ENCODE measurements around the gene STARD7.

STARD7 gene

DNA sequence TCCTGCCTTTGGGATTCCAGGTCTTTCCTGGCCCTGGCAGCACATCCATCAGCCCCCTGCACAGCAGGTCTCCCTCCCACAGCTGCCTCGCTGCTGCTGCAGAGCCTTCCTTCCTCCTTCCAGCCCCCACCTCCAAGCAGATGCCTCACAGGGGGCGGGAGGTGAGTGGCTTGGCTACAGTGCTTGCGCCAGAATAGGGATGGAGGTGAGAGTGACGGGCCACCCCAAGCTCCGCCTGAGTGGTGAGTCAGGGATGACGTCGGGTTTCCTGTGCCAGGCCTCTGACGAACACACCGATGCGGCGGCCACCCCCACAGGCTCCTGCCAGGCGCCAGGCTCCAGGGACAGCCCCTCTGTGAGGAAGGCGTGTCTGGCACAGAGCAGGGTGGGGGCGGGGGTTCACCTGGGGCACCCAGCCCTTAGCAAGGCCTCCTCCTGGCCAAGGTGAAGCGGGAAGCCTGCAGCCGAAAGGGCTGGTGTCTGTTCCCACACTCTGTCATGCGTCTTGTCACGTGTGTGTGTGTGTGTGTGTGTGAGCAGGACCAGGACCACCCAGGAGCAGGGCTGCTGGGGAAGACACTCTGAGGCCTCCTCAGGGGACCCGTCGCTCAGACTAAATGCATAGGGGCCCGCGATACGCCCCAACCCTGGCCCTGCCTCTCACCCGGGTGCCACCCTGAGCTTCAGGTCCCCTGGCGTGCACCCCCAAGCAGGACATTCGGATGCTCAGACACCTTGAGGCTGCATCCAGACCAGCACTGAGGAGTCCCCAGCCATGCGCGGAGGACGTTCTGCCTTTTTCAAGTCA, 60.0 kb downstream of the STARD7 start:
- Histone ChIP-seq H3K4me2 (ENCODE audit: low read length) (peak overlapping the region; percentile 94), H4K20me1 (ENCODE audit: control insufficient read depth, insufficient read depth, low read depth, low read length) (peaks cover 10% of the 10 kb centered on the region), H3K9me2 (replicated peaks; ENCODE audit: control insufficient read depth, low read length) (no peaks in the 10 kb centered on the region), H3K27ac (ENCODE audit: low read depth, low read length) (peak overlapping the region; percentile 90), H3K79me2 (ENCODE audit: control insufficient read depth, low read length) (peaks cover 20% of the 10 kb centered on the region), H3K27me3 (ENCODE audit: control insufficient read depth, low read length) (no peaks in the 10 kb centered on the region), H3K4me1 (ENCODE audit: control insufficient read depth, low read length) (peaks cover 83% of the 10 kb centered on the region), H3K9me3 (ENCODE audit: control insufficient read depth, insufficient read depth, low read length) (no peaks in the 10 kb centered on the region), H3K36me3 (ENCODE audit: control insufficient read depth, low read length) (peaks cover 12% of the 10 kb centered on the region), H3F3A (ENCODE audit: control insufficient read depth, insufficient read depth) (peaks cover 9% of the 10 kb centered on the region), H3K4me3 (ENCODE audit: low read length) (peak overlapping the region; percentile 97)
- TF ChIP-seq, protein P1, sequence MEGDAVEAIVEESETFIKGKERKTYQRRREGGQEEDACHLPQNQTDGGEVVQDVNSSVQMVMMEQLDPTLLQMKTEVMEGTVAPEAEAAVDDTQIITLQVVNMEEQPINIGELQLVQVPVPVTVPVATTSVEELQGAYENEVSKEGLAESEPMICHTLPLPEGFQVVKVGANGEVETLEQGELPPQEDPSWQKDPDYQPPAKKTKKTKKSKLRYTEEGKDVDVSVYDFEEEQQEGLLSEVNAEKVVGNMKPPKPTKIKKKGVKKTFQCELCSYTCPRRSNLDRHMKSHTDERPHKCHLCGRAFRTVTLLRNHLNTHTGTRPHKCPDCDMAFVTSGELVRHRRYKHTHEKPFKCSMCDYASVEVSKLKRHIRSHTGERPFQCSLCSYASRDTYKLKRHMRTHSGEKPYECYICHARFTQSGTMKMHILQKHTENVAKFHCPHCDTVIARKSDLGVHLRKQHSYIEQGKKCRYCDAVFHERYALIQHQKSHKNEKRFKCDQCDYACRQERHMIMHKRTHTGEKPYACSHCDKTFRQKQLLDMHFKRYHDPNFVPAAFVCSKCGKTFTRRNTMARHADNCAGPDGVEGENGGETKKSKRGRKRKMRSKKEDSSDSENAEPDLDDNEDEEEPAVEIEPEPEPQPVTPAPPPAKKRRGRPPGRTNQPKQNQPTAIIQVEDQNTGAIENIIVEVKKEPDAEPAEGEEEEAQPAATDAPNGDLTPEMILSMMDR (IDR thresholded peaks at IDR 0.05; ENCODE audit: low read depth, low read length, poor library complexity, severe bottlenecking), result no peak
- no peak for TF ChIP-seq EZH2phosphoT487 (IDR thresholded peaks at IDR 0.05; ENCODE audit: borderline replicate concordance, low read length)

DNA sequence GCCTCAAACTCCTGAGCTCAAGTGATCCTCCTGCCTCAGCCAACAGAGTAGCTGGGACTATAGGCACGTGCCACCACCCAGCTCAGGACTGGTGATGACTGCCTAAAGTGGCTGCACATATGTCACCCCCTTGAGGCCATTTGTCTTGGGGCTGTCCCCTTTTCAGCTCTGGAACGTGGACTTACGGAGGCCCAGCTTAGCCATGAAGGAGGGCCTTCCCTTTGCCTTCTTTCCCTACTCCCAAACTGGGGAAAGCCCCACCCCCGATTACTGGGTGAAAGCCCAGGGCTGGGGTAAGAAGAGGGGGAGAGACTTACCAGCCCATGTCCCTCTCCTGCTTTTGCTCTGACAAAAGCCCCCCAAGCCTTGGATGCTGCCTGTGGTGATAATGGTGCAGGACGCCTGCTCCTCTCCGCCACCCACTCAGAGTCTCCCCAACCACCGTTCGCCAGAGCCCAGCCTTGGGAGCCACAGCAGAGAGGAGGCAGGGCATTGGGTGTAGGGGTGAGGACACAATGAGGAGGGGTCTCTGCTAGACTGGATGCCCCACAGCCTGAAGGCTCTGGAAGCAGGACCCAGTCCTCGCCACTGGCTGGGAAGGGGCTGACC, 60.9 kb downstream of the STARD7 start:
- no peak for TF ChIP-seq EZH2phosphoT487 (IDR thresholded peaks at IDR 0.05; ENCODE audit: borderline replicate concordance, low read length)
- TF ChIP-seq, protein P1 (IDR thresholded peaks at IDR 0.05; ENCODE audit: low read depth, low read length, poor library complexity, severe bottlenecking), result no peak
- H3K27me3 ChIP-seq (ENCODE audit: control insufficient read depth, low read length), result no peaks in the 10 kb centered on the region
- H3K9me3 ChIP-seq (ENCODE audit: control insufficient read depth, insufficient read depth, low read length), result no peaks in the 10 kb centered on the region
- peaks cover 19% of the 10 kb centered on the region for H4K20me1 ChIP-seq (ENCODE audit: control insufficient read depth, insufficient read depth, low read depth, low read length)
- H3K4me3 ChIP-seq (ENCODE audit: low read length), result peak overlapping the region; percentile 97
- peaks cover 21% of the 10 kb centered on the region for H3K36me3 ChIP-seq (ENCODE audit: control insufficient read depth, low read length)
- H3K27ac ChIP-seq (ENCODE audit: low read depth, low read length), result peak overlapping the region; percentile 90
- peak overlapping the region; percentile 94 for H3K4me2 ChIP-seq (ENCODE audit: low read length)
- peaks cover 15% of the 10 kb centered on the region for H3F3A ChIP-seq (ENCODE audit: control insufficient read depth, insufficient read depth)
- H3K9me2 ChIP-seq (replicated peaks; ENCODE audit: control insufficient read depth, low read length), result no peaks in the 10 kb centered on the region
- peaks cover 28% of the 10 kb centered on the region for H3K79me2 ChIP-seq (ENCODE audit: control insufficient read depth, low read length)
- H3K4me1 ChIP-seq (ENCODE audit: control insufficient read depth, low read length), result peaks cover 83% of the 10 kb centered on the region

DNA sequence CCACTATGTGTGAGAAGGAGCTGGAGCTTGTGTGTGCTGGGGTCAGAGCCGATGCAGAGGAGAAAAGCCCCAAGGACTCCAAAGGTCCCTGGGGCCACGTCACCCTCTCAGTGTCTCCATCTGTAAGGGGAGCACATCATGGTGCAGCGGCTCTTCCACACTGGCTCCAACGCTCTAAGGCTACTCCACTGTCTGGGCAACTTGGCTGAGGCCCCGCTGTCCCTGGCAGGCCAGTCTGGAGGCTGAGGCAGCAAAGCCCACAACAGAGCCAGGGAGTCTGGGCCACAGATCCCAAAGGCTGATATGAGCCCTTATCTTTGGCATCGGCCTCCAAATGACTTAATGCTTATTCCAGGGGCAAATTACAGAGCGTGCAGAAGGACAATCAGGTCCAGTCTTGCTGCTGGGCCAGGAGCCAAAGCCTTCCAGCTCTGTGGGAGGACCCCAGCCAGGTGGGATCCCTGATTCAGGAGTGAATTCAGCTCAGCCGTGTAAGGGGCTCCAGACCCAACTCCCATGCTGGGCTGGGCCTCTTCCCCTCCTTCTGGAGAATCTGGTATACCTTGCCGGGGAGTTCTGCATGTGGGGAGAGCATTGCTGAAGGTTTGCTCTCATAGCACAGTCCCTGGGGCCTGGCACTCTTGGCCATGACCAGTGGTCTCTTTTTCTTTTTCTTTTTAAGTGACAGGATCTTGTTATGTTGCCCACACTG, 61.6 kb downstream of the STARD7 start:
- H3K9me3 ChIP-seq (ENCODE audit: control insufficient read depth, insufficient read depth, low read length), result no peaks in the 10 kb centered on the region
- H4K20me1 ChIP-seq (ENCODE audit: control insufficient read depth, insufficient read depth, low read depth, low read length), result peaks cover 20% of the 10 kb centered on the region
- H3K4me2 ChIP-seq (ENCODE audit: low read length), result peak overlapping the region; percentile 94
- H3F3A ChIP-seq (ENCODE audit: control insufficient read depth, insufficient read depth), result peaks cover 17% of the 10 kb centered on the region
- peaks cover 29% of the 10 kb centered on the region for H3K79me2 ChIP-seq (ENCODE audit: control insufficient read depth, low read length)
- H3K27ac ChIP-seq (ENCODE audit: low read depth, low read length), result peak overlapping the region; percentile 90
- no peaks in the 10 kb centered on the region for H3K9me2 ChIP-seq (replicated peaks; ENCODE audit: control insufficient read depth, low read length)
- no peaks in the 10 kb centered on the region for H3K27me3 ChIP-seq (ENCODE audit: control insufficient read depth, low read length)
- no peak for TF ChIP-seq EZH2phosphoT487 (IDR thresholded peaks at IDR 0.05; ENCODE audit: borderline replicate concordance, low read length)
- TF ChIP-seq, protein P1 (IDR thresholded peaks at IDR 0.05; ENCODE audit: low read depth, low read length, poor library complexity, severe bottlenecking), result no peak
- peaks cover 28% of the 10 kb centered on the region for H3K36me3 ChIP-seq (ENCODE audit: control insufficient read depth, low read length)
- H3K4me3 ChIP-seq (ENCODE audit: low read length), result peak overlapping the region; percentile 97
- H3K4me1 ChIP-seq (ENCODE audit: control insufficient read depth, low read length), result peaks cover 83% of the 10 kb centered on the region
